CD14-positive monocyte (primary cell): ENCODE results near the gene AEBP1. TPM values are rescaled to one million over a fixed set of nuclear protein-coding genes. Genes with fewer than 3 reads are reported as not detected.

ENCODE experiments used
- DNase-seq, 3 donors: peaks; one replicate each; pipeline ENCODE4 v3.0.0-alpha.2; 2011 to 2022
- H2AFZ ChIP-seq: 2 replicates; pipeline ENCODE4 v1.6.0; 2012; ENCODE audit warnings: mild to moderate bottlenecking, low read depth, low read length, inconsistent platforms; ENCODE audit not compliant: insufficient read depth, poor library complexity, severe bottlenecking
- H3K27ac ChIP-seq, 2 donors: 1 replicate in 1 of 2; 2 replicates in 1 of 2; pipeline ENCODE4 v1.5.1; 2012 to 2013; ENCODE audit warnings: low read length in 2 of 2, control low read depth in 1 of 2, inconsistent platforms in 1 of 2, low read depth in 1 of 2, mild to moderate bottlenecking in 1 of 2
- H3K27me3 ChIP-seq, 2 donors: one replicate each; pipeline versions ENCODE4 v1.6.0 to v1.6.1; 2011 to 2013; ENCODE audit warnings: low read length in 2 of 2; ENCODE audit not compliant: control insufficient read depth in 2 of 2, insufficient read depth in 2 of 2
- H3K36me3 ChIP-seq, 2 donors: replicated peaks in 1 of 2; 1 replicate in 1 of 2; 2 replicates in 1 of 2; pipeline versions ENCODE4 v1.5.1 to v1.6.1; 2012 to 2013; ENCODE audit warnings: low read length in 2 of 2, control low read depth in 1 of 2, inconsistent platforms in 1 of 2, mild to moderate bottlenecking in 1 of 2; ENCODE audit not compliant: insufficient read depth in 2 of 2, control insufficient read depth in 1 of 2
- H3K4me1 ChIP-seq, 2 donors: 1 replicate in 1 of 2; 2 replicates in 1 of 2; pipeline versions ENCODE4 v1.5.1 to v1.6.1; 2012 to 2013; ENCODE audit warnings: low read length in 2 of 2, control low read depth in 1 of 2, inconsistent platforms in 1 of 2, mild to moderate bottlenecking in 1 of 2, moderate library complexity in 1 of 2; ENCODE audit not compliant: insufficient read depth in 2 of 2, control insufficient read depth in 1 of 2
- H3K4me2 ChIP-seq: replicated peaks from 2 replicates; pipeline ENCODE3; 2012; ENCODE audit warnings: low read length, moderate library complexity, mild to moderate bottlenecking; ENCODE audit not compliant: poor library complexity, severe bottlenecking; ENCODE audit errors: extremely low read depth
- H3K4me3 ChIP-seq, 3 experiments: fragments of 200-600 bp in 1 of 3; sonication (generic) in 1 of 3; replicated peaks in 1 of 3; 1 replicate in 2 of 3; 2 replicates in 1 of 3; pipeline ENCODE4 v1.5.1; 2011 to 2013; ENCODE audit warnings: low read length in 3 of 3, mild to moderate bottlenecking in 3 of 3, control low read depth in 2 of 3, low read depth in 2 of 3, inconsistent platforms in 1 of 3, moderate library complexity in 1 of 3
- H3K79me2 ChIP-seq: 2 replicates; pipeline ENCODE4 v1.6.0; 2012; ENCODE audit warnings: mild to moderate bottlenecking, control low read depth, inconsistent platforms, low read length, moderate library complexity; ENCODE audit not compliant: insufficient read depth
- H3K9ac ChIP-seq: 2 replicates; pipeline ENCODE4 v1.6.0; 2017; ENCODE audit warnings: low read length, mild to moderate bottlenecking; ENCODE audit not compliant: insufficient read depth, poor library complexity, severe bottlenecking
- H3K9me3 ChIP-seq, 2 donors: replicated peaks in 1 of 2; 1 replicate in 1 of 2; 2 replicates in 1 of 2; pipeline versions ENCODE4 v1.5.1 to v1.6.1; 2012 to 2013; ENCODE audit warnings: low read length in 2 of 2, control low read depth in 1 of 2; ENCODE audit not compliant: control insufficient read depth in 1 of 2, insufficient read depth in 1 of 2
- H4K20me1 ChIP-seq: 2 replicates; pipeline ENCODE4 v1.6.0; 2012; ENCODE audit warnings: mild to moderate bottlenecking, low read length, control low read depth, moderate library complexity; ENCODE audit not compliant: insufficient read depth
- H3K27ac Mint-ChIP-seq, 7 donors: one replicate each; pipeline ENCODE4 v1.8.0; 2020; ENCODE audit warnings: mild to moderate bottlenecking in 7 of 7, mixed read lengths in 7 of 7, moderate library complexity in 6 of 7, inconsistent platforms in 2 of 7
- H3K27me3 Mint-ChIP-seq, 3 donors: one replicate each; pipeline ENCODE4 v1.8.0; 2021 to 2022; ENCODE audit warnings: low read depth in 3 of 3, mild to moderate bottlenecking in 3 of 3, mixed read lengths in 3 of 3, moderate library complexity in 3 of 3, inconsistent platforms in 1 of 3
- H3K36me3 Mint-ChIP-seq, 2 donors: one replicate each; pipeline ENCODE4 v1.8.0; 2020; ENCODE audit warnings: mixed read lengths in 2 of 2, inconsistent platforms in 1 of 2, mild to moderate bottlenecking in 1 of 2
- H3K4me1 Mint-ChIP-seq: one replicate; pipeline ENCODE4 v1.8.0; 2020; ENCODE audit warnings: mild to moderate bottlenecking, mixed read lengths
- H3K4me3 Mint-ChIP-seq, 2 donors: one replicate each; pipeline ENCODE4 v1.8.0; 2020; ENCODE audit warnings: mild to moderate bottlenecking in 2 of 2, mixed read lengths in 2 of 2, moderate library complexity in 1 of 2
- H3K9me3 Mint-ChIP-seq, 7 donors: one replicate each; pipeline ENCODE4 v1.8.0; 2020 to 2022; ENCODE audit warnings: mixed read lengths in 7 of 7, mild to moderate bottlenecking in 6 of 7, moderate library complexity in 6 of 7, inconsistent platforms in 2 of 7
- WGBS: methylation state at CpG from one replicate; pipeline ENCODE4 v1.1.5; 2013; ENCODE audit warnings: missing lambda C conversion rate; ENCODE audit not compliant: insufficient coverage; 5-methylcytosine and 5-hydroxymethylcytosine counted together
- intact Hi-C, 2 donors: fragments of 100-400 bp; cut with micrococcal nuclease; formaldehyde crosslinking; loops; one replicate each; pipeline versions ENCODE4 v1.15.0 to v1.15.1; 2023
- polyA plus RNA-seq, 3 donors: library from polyadenylated mRNA; depleted of rRNA in 1 of 3; unstranded in 2 of 3; stranded (reverse) in 1 of 3; fragments of 300-500 nt in 2 of 3; fragments of >200 nt in 1 of 3; fragmentation: Illumina TruSeq in 2 of 3; gene quantifications; 1 replicate in 2 of 3; 2 replicates in 1 of 3; pipeline ENCODE4 v1.2.3, GENCODE V29; 2012 to 2021
- TF ChIP-seq, protein P1 (sequence below): fragments of 200-600 bp; IDR thresholded peaks from one replicate; pipeline ENCODE4 v1.8.0; 2022; ENCODE audit warnings: antibody characterized with exemption, mild to moderate bottlenecking

Gene AEBP1
- polyA plus RNA-seq, 3 donors = 0.08 TPM; not detected in 2

DNA sequence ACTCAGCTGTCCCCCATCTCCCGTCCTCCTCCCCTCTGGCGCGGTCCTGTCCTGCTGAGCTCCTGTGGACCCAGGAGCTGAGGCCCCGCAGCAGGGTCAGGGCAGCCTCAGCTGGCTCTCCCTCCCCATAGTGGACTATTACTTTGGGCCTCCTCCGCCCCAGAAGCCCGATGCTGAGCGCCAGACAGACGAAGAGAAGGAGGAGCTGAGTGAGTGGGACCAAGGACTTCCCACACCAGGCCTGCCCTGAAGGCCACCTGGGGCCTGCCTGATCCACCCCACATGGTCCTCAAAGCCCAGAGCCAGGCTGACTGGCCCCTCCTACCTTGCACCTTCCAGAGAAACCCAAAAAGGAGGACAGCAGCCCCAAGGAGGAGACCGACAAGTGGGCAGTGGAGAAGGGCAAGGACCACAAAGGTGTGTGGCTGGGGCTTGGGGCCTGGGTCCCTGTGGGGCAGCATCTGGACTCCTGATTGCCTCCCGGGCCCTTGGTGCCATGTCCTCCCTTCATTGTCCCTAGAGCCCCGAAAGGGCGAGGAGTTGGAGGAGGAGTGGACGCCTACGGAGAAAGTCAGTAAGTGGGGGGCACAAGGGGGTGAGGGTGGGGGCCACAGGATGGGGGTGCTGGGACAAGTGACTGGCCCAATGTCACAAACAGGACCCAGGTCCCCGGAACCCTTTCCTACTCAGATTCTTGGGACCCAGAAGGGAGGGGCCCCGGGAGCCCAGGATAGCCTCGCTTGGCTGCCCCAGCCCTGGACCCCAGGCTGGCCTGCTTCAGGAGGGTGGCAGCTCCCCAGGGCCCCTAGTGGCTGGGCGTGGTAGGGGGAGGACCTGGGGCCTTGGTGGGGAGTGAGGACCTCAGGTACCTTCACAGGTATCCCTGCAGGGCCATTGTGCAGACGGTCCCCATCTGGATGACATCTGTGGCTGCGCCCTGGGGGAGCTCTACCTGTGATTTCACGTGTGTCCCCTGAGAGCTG, 4.9 kb downstream of the AEBP1 start:
- peaks cover 3% of the 10 kb centered on the region for H3K4me1 Mint-ChIP-seq
- Histone ChIP-seq H3K27ac (no peak overlapping the region), H3K4me3 (no peak overlapping the region), H3K79me2 (no peaks in the 10 kb centered on the region), H3K9me3 (no peaks in the 10 kb centered on the region), H3K27me3 (peaks cover 6 to 17% of the 10 kb centered on the region in 2 donors), H4K20me1 (no peaks in the 10 kb centered on the region), H3K4me1 (peaks cover 0 to 5% of the 10 kb centered on the region in 2 donors), H2AFZ (no peak overlapping the region), H3K9ac (no peak overlapping the region), H3K36me3 (no peaks in the 10 kb centered on the region), H3K4me2 (no peak overlapping the region)
- TF ChIP-seq, protein P1, sequence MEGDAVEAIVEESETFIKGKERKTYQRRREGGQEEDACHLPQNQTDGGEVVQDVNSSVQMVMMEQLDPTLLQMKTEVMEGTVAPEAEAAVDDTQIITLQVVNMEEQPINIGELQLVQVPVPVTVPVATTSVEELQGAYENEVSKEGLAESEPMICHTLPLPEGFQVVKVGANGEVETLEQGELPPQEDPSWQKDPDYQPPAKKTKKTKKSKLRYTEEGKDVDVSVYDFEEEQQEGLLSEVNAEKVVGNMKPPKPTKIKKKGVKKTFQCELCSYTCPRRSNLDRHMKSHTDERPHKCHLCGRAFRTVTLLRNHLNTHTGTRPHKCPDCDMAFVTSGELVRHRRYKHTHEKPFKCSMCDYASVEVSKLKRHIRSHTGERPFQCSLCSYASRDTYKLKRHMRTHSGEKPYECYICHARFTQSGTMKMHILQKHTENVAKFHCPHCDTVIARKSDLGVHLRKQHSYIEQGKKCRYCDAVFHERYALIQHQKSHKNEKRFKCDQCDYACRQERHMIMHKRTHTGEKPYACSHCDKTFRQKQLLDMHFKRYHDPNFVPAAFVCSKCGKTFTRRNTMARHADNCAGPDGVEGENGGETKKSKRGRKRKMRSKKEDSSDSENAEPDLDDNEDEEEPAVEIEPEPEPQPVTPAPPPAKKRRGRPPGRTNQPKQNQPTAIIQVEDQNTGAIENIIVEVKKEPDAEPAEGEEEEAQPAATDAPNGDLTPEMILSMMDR = peak; percentile 12
- WGBS = 92% methylated on average over 15 of the region's 21 CpGs
- intact Hi-C loops = no loop called here
- peaks cover 18 to 22% (median 20%) of the 10 kb centered on the region in 3 donors for H3K27me3 Mint-ChIP-seq
- peaks cover 1 to 5% of the 10 kb centered on the region in 2 donors for H3K36me3 Mint-ChIP-seq
- H3K9me3 Mint-ChIP-seq = peaks cover 0 to 10% (median 5%) of the 10 kb centered on the region in 7 donors
- no peak overlapping the region for H3K27ac Mint-ChIP-seq
- peak overlapping the region in 1 of 2 donors; percentile 20 for H3K4me3 Mint-ChIP-seq
- no peak for DNase-seq

DNA sequence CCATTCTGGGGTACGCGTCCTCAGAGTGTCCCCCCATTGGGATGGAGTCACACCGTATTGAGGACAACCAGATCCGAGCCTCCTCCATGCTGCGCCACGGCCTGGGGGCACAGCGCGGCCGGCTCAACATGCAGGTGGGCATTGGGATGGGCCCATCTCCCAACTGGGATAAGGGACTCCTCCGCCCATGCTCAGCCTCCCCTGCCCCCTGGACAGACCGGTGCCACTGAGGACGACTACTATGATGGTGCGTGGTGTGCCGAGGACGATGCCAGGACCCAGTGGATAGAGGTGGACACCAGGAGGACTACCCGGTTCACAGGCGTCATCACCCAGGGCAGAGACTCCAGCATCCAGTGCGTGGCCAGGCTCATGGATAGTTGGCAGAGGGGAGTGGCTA, 5.8 kb downstream of the AEBP1 start:
- TF ChIP-seq, protein P1 = no peak
- no peaks in the 10 kb centered on the region for H4K20me1 ChIP-seq
- peaks cover 3 to 10% of the 10 kb centered on the region in 2 donors for H3K27me3 ChIP-seq
- H3K27ac ChIP-seq = no peak overlapping the region
- Mint-ChIP-seq H3K36me3 (peaks cover 5 to 15% of the 10 kb centered on the region in 2 donors), H3K4me1 (peaks cover 3% of the 10 kb centered on the region), H3K9me3 (peaks cover 0 to 10% (median 3%) of the 10 kb centered on the region in 7 donors), H3K4me3 (no peak overlapping the region), H3K27me3 (peaks cover 11 to 14% (median 11%) of the 10 kb centered on the region in 3 donors), H3K27ac (no peak overlapping the region)
- no peaks in the 10 kb centered on the region for H3K79me2 ChIP-seq
- intact Hi-C loops = no loop called here
- no peak overlapping the region for H2AFZ ChIP-seq
- DNase-seq = no peak
- 98% methylated on average over 17 of the region's 18 CpGs for WGBS
- H3K4me3 ChIP-seq = no peak overlapping the region
- H3K36me3 ChIP-seq = peaks cover 0 to 2% of the 10 kb centered on the region in 2 donors
- no peak overlapping the region for H3K9ac ChIP-seq
- H3K9me3 ChIP-seq = no peaks in the 10 kb centered on the region
- no peak overlapping the region for H3K4me2 ChIP-seq
- no peaks in the 10 kb centered on the region for H3K4me1 ChIP-seq
